Measurements from ENCODE around the gene C15orf39. TPM values are rescaled to one million over a fixed set of nuclear protein-coding genes. Genes with fewer than 3 reads are reported as not detected.

Gene C15orf39
- total and polyA plus RNA-seq, 2 of the 13 experiments (the other 11 are each of a cell fraction or from before 2014, with no cell fraction given): 6.2 to 13.5 TPM

GRCh38 chr15:75200765-75201615 lies 692 bp upstream of the C15orf39 start (continued):
- TF ChIP-seq HNF1A (IDR thresholded peaks at IDR 0.05; ENCODE audit: low read depth) (no peak), HNF1A (CRISPR knock-in tag; IDR thresholded peaks at IDR 0.05; ENCODE audit: borderline replicate concordance) (no peak), ZSCAN29 (CRISPR knock-in tag; conservative IDR thresholded peaks at IDR 0.05) (no peak), ZFP37 (CRISPR knock-in tag; IDR thresholded peaks at IDR 0.05; ENCODE audit: borderline replicate concordance) (0 out of 2 replicates have a peak, but pooled peaks have one; percentile 32), ZNF350 (CRISPR knock-in tag; IDR thresholded peaks at IDR 0.05; ENCODE audit: borderline replicate concordance, low read depth) (peak; percentile 42; the same call in 1 of the 2 replicates), GPBP1L1 (CRISPR knock-in tag; IDR thresholded peaks at IDR 0.05) (no peak), ZNF547 (CRISPR knock-in tag; IDR thresholded peaks at IDR 0.05) (0 out of 2 replicates have a peak, but pooled peaks have one; percentile 28), ZSCAN22 (CRISPR knock-in tag; IDR thresholded peaks at IDR 0.05) (peak; percentile 65; the same call in 1 of the 2 replicates), ESRRA (CRISPR knock-in tag; IDR thresholded peaks at IDR 0.05; ENCODE audit: low read depth) (0 out of 2 replicates have a peak, but pooled peaks have one; percentile 23), SP4 (CRISPR knock-in tag; IDR thresholded peaks at IDR 0.05) (peak; percentile 31; the same call in 1 of the 2 replicates), ZBTB8A (CRISPR knock-in tag; IDR thresholded peaks at IDR 0.05; ENCODE audit: borderline replicate concordance, low read depth) (0 out of 2 replicates have a peak, but pooled peaks have one; percentile 8), ZZZ3 (CRISPR knock-in tag; IDR thresholded peaks at IDR 0.05; ENCODE audit: borderline replicate concordance) (0 out of 2 replicates have a peak, but pooled peaks have one; percentile 23), ZNF605 (CRISPR knock-in tag; IDR thresholded peaks at IDR 0.05) (peak; percentile 45; the same call in 1 of the 2 replicates), ZNF260 (CRISPR knock-in tag; IDR thresholded peaks at IDR 0.05; ENCODE audit: borderline replicate concordance, low read depth) (no peak), POLR2AphosphoS5 (IDR thresholded peaks at IDR 0.05; ENCODE audit: low read depth, low read length) (0 out of 2 replicates have a peak, but pooled peaks have one; percentile 49)
- TF ChIP-seq, protein P1, sequence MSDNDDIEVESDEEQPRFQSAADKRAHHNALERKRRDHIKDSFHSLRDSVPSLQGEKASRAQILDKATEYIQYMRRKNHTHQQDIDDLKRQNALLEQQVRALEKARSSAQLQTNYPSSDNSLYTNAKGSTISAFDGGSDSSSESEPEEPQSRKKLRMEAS (IDR thresholded peaks at IDR 0.05): peak; percentile 58
- TF ChIP-seq, protein P2, sequence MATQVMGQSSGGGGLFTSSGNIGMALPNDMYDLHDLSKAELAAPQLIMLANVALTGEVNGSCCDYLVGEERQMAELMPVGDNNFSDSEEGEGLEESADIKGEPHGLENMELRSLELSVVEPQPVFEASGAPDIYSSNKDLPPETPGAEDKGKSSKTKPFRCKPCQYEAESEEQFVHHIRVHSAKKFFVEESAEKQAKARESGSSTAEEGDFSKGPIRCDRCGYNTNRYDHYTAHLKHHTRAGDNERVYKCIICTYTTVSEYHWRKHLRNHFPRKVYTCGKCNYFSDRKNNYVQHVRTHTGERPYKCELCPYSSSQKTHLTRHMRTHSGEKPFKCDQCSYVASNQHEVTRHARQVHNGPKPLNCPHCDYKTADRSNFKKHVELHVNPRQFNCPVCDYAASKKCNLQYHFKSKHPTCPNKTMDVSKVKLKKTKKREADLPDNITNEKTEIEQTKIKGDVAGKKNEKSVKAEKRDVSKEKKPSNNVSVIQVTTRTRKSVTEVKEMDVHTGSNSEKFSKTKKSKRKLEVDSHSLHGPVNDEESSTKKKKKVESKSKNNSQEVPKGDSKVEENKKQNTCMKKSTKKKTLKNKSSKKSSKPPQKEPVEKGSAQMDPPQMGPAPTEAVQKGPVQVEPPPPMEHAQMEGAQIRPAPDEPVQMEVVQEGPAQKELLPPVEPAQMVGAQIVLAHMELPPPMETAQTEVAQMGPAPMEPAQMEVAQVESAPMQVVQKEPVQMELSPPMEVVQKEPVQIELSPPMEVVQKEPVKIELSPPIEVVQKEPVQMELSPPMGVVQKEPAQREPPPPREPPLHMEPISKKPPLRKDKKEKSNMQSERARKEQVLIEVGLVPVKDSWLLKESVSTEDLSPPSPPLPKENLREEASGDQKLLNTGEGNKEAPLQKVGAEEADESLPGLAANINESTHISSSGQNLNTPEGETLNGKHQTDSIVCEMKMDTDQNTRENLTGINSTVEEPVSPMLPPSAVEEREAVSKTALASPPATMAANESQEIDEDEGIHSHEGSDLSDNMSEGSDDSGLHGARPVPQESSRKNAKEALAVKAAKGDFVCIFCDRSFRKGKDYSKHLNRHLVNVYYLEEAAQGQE (IDR thresholded peaks at IDR 0.05; ENCODE audit: borderline replicate concordance in 1 of 2, low read depth in 1 of 2, low read length in 2 of 2): no peak

Measured in HepG2 (cell line).